ENCODE results near the gene GFPT1.
"Not testable (repeated sequence)": the region's sequence is repeated elsewhere in the genome, so short reads cannot be mapped to it uniquely, and the experiment has no call there.

Gene GFPT1

DNA sequence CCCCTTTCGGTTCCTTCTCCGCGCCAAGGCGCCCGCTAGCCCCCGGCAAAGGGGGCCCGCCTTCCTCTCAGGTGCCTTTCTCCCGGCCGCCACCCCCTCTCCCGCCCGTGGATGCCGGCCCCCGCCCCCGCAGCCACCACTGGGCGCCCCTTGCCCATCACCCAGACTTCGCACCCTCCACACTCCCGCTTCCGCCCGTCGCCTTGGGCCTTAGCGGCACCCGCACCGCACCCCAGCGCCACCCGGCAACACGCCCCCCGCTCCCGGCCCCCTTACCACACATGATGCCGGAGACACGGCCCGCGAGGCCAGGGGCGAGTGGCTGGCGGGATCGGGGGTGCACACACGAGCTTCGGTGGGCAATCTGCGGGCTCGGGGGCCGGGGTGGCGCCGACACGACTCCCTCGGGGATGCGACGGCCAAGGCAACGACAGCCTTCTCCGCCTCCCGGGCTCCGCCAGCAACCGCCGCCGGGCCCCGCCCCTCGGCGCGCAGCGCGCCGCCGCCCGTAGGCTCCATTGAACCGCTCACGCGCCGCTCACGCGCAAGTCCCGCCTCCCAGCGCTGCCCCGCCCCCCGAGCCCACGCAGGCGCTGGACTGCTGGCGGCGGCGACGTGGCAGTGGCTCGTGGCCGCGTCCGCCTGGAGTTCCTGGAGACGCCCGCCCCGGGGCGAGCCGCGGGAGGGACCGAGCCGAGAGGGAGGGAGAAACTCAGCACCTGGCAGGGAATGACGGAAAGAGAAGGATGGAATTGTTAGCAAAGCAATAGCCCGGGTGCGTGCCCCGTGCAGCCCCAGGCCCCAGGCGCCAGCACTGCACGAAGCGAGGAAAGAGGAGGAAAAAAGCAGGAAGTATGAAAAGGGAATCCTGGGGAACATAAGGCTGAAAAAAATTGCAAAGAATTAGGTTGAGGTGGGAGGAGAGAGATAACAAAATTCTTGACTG lies at the start of gene GFPT1:
TSS of gene GFPT1 (minus strand) at position 439 of the 946 bp plus-strand sequence. CDS start at position 283, 156 bp downstream.
- DNase-seq = peak; percentile 87 to 88

GRCh38 chr2:69436596-69436937 lies 49.5 kb upstream of the GFPT1 start:
- no peak for DNase-seq

DNA sequence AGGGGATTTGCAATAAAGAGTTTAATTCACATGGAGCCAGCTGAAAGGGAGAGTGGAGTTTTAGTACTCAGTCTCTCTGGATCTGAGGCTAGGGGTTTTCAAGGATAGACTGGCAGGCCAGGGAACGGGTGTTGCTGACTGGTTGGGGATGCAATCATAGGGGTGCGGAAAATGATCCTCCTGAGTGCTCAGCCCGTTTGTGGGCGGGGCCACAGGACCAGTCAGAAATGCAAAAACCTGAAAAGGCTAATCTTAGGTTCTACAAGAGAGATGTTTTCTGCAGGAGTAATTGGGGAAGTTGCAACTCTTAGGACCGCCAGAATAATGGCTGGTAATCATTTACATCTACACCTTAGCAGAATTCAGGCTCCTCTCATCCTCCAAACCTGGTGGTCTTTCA lies 47.7 kb upstream of the GFPT1 start:
- DNase-seq = no peak

DNA sequence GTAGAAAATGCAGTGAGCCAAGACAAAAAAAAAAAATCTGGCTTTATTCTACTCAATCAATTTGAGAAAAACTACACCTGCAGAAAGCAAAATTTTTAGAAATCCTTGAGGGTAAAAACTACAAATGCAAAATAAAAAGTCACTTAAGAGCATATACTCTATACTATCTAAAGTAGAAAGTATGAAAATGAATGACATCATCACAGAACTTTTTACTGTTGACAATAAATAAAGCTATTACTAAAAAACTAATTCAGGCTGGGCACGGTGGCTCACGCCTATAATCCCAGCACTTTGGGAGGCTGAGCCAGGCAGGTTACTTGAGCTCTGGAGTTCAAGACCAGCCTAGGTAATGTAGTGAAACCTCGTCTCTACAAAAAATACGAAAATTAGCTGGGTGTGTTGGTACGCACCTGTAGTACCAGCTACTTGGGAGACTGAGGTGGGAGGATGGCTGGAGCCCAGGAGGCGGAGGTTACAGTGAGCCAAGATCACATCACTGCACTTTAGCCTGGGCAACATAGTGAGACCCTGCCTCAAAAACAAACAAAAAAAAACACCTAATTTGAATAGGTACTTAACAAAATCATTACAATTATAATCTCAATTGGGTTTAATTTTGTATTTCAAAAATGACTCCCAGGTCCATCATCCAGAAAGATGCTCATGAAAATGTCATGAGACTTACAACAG lies 42.6 kb upstream of the GFPT1 start:
- DNase-seq = no peak

- no peak for DNase-seq
These were observed 42.0 kb upstream of the GFPT1 start for GRCh38 chr2:69428981-69429380.

DNA sequence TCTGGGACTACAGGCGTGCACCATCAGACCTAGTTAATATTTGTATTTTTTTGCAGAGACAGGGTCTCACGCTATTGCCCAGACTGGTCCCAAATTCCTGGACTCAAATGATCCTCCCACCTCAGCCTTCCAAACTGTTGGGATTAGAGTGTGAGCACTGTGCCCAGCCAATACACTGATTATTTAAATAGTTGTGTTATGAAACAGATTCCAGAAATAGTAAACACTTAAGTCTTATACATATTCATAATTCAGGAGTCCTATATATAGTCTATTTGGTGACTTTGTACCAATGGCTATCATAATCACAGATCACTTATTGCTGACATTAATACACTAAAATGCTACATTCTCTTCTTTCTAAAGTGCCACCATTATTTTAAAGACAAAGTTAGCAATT lies 37.4 kb upstream of the GFPT1 start:
- DNase-seq = no peak

- DNase-seq = no peak
These were observed 35.2 kb upstream of the GFPT1 start for GRCh38 chr2:69422198-69422597.

- DNase-seq = not testable (repeated sequence)
These were observed 32.1 kb upstream of the GFPT1 start for GRCh38 chr2:69419111-69419510.

- DNase-seq = no peak
These were observed 29.1 kb upstream of the GFPT1 start for GRCh38 chr2:69416147-69416546.

DNA sequence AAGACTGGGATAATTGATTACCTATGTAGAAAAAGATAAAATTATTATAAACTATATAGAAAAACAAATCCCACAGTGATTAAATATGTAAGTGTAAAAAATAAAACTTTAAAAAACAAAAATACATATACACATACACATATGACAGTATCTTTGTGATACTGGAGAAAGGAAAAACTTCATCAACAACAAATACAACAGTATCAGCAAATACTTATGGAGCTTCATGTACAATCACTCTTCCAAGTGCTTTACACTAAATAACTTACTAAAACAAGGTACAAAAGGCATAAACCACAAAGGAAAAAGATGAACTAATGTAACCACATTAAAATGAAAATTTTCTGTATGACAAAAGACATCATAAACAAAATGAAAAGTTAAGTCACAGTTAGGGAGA lies 24.1 kb upstream of the GFPT1 start:
- DNase-seq = no peak

DNA sequence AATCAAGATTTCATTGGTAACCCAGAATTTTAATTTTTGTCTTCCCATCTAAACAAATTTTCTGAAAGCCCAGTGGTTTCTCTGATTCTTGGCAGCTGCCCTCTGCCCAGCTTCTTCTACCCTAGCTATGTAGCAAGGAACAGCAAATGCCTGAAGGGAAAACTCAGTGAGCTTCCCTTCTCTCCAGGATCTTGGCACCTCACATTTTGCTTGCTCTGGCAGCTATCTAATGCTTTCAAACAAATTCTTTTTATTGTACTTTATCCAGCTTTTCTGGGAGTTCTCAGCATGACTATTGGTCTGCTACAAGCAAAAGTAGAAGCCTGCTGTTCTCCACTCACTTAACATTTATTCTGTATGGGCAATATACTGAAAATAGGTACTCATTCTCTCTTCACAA lies 18.3 kb upstream of the GFPT1 start:
- DNase-seq = no peak

- no peak for DNase-seq
These were observed 13.1 kb upstream of the GFPT1 start for GRCh38 chr2:69400121-69400520.

DNA sequence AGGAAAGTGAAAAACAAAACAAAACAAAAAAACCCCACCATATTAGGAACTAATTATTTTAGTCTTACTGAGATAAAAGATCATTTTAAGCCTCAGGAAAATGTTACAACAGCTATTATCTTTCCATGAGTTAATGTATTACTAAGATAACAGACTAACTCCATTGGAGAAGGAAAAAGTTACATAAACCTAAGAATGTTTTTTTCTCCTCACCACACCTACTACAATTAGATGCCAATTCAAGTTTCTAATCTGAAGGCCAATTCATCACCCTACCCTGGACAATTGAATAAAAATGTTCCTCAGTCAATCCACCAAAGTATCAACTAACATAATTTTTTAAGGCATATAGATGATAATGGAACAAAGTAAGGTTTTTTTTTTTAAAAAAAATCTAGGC lies 10.2 kb upstream of the GFPT1 start:
- DNase-seq = no peak

DNA sequence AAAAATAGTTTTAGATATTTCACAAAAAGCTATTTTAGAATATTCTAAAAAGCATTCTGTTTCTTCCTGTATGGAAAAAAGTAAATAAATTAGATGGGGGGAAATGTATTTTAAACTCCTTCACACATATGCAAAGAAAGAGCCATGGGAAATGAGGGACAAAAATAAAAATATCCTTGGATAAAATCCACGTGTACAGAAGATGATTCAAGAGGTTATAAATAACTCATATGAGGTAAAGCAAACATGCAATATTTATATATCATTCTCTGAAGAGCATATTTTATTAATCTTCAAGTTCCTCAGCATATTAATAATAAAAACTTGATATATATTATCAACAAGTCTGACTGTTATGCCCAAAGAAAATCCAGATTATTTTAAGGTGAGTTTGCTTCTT lies 8.8 kb upstream of the GFPT1 start:
- no peak for DNase-seq

DNA sequence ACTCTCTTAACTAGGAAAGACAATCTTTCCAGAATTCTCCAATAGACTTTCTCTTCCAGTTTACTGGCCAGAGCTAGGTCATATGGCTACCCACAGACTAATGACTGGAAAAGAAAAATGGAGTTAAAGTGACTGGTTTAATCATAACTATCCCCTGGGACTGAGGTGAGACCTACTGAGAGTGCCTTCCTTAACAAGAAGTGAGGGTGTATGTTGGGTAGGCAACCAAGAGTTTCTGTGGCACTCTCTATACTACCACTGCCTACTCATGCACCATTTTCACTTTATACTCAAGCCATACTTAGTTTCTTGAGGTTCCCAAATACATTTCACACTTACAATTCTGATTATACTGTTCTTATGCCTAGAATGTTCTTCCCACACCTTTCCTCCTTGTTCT lies 6.9 kb upstream of the GFPT1 start:
- no peak for DNase-seq

DNA sequence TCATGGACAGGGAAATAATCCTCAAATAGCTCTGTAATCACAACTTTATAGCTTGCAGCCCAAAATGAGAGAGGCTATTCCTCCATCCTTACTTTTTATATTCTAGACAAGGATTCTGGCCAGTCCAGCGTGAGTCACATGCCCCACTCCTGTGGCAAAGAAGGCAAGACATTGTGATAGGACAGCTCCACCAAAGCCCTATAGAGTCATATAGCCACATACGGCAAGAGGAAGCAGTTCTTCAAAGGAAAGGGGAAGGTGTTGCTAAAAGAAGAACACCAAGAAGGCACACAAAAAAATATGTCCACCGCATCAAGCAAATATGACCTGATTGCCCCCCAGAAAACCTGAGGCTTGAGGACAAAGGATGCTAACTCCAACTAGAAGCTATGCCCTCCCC lies 3.4 kb upstream of the GFPT1 start:
- no peak for DNase-seq

GRCh38 chr2:69390001-69390400 lies 3.0 kb upstream of the GFPT1 start:
- no peak for DNase-seq

- no peak for DNase-seq
These were observed 2.2 kb upstream of the GFPT1 start for GRCh38 chr2:69389271-69389670.

DNA sequence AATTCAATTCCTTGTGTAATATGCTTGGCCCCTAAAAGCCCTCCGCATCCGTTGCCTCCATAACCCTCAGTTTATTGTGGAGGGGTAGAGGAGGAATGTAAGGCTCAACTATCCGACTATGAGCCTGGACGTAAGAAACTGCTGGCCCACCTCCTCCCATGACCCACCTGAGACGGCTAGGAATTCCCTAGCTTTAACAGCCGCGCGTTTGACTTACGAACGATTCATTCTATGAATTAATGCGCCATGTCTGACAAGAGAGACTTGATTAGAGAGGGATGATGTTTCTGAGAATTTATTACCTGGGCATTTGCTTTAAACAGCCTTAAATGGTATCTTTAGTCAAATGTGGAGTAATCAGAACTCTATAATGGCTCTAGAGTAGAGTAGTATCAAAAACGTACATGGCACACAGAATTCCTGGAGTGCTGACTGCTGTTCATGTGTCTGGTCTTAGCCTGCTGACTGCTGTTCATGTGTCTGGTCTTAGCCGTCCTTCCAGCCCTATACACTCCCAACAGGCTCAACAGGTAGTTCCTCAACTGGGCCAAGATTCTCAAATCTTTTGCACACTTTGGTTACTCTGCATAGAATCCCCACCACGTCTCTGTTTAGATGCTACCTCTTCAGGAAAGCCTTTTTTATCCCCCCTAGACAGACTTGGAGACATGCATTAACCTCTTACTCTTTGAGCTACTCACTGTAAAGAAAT lies 899 bp upstream of the GFPT1 start:
- no peak for DNase-seq

- DNase-seq = no peak
These were observed 667 bp downstream of the GFPT1 start for GRCh38 chr2:69386360-69386759.

DNA sequence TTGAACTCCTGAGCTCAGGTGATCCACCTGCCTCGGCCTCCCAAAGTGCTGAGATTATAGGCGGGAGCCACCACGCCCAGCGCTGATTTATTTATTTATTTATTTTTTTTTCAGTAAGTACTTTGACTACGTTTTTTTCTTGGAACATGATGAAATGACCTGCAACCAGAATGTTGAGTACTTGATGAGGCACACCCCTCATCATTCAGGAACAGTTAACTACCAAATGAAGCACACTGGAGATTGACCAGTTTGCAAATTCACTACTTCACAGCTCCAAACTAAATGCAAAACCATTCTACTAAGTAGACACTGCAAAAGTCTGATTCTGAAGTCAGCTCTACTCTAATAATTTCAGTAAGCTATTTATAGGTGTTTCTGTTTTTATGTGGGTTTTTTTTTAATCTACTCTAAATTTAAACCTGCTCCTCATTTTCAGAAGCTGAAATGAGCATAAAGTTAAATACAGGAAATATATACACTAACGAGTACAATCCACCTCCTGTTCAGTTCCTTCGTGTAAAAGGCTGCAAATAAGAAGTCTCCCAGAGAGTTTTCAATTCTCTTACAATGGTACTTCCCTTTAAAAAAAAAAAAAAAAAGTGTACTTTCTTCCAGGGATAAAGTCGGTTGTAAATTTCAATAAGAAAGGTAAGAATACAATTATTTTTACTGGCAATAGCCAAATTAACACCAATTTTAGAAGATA lies 1.4 kb downstream of the GFPT1 start:
- no peak for DNase-seq

DNA sequence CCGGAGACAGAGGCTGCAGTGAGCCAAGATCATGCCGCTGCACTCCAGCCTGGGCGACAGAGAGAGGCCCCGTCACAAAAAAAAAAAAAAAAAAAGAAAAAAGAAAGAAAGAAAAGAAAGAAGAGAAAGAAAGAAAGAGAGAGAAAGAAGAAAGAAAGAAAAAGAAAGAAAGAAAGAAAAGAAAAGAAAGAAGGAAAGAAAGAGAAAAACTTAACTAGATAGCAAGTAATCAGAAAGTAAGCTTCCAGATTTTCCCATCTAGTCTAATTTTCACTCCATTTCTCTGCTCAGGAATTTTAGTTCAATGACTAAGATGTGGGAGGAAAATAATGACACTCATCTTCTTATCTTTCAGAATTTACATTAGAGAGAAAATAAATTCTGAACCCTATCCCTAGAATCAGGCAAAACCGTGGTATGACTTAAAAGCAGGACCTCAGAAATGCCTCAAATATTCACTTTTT lies 2.4 kb downstream of the GFPT1 start:
- no peak for DNase-seq
